SK-MEL-5 (cell line): ENCODE results near the gene DTX1. TPM values are rescaled to one million over a fixed set of nuclear protein-coding genes. Genes with fewer than 3 reads are reported as not detected.

Experiments
- DNase-seq: peaks from one replicate; pipeline ENCODE4 v3.0.0-alpha.2; 2016; ENCODE audit warnings: low read depth, low spot score
- in situ Hi-C: cut with HindIII; loops from 2 replicates; pipeline ENCODE4 v1.10.0; 2016; ENCODE audit warnings: low sequenced_read_pairs, high pct_unique_total_duplicates, low pct_unique_long_range_greater_than_20kb
- total RNA-seq: library from RNA; depleted of rRNA; stranded (reverse); fragments of >200 nt; shearing (Covaris generic); gene quantifications from 2 replicates; pipeline ENCODE4 v1.2.3, GENCODE V29; 2014

DTX1 gene
- total RNA-seq, 1 experiment from 2014 or later: 0.95 TPM

DNA sequence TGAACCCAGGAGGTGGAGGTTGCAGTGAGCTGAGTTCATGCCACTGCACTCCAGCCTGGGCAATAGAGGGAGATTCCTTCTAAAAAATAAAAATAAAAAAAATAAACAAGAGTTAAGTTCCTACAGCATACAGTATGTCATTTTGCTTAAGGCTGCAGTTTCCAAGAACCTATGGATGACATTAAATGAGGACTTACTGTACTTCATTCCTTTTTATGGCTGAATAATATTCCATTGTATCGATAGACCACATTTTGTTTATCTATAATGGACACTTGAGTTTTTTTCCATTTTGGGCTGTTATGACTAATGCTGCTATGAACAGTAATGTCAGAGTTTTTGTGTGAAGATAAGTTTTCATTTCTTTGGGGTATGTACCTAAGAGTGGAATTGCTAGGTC, 61.6 kb downstream of the DTX1 start:
- in situ Hi-C loops: no loop called here
- DNase-seq: no peak

DNA sequence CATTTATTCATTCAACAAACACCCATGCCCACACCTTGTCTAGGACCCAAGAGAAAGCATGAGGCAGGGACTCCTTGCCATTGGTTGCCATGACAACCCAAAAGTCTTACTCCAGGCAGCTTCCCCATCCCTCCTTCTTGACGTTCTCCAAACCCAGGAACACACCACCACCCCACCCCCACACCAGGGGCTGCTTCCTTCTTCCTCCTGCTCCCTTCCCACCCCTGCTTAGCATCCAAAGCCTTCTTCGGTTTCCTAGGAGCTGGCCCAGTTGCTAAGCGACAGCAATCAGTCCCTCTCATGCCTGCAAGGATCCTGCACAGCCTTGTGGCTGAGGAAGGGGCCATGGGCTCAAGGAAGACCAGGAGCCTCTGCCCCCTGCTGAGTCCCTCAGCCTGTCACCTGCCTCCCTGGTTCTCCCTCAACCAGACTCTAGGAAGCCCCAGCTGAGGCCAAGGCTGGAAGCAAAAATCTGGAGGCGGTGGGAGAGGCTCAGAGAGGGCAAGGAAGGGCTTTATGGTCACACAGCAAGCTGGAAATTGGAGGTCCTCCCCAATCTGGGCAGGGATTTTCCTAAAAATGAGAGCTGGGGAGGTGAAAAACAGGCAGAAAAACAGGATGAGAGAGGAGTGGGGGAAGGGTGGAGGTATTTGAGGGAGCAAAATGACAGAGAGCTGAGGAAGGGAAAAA, 63.6 kb downstream of the DTX1 start:
- in situ Hi-C loops: no loop called here
- no peak for DNase-seq

DNA sequence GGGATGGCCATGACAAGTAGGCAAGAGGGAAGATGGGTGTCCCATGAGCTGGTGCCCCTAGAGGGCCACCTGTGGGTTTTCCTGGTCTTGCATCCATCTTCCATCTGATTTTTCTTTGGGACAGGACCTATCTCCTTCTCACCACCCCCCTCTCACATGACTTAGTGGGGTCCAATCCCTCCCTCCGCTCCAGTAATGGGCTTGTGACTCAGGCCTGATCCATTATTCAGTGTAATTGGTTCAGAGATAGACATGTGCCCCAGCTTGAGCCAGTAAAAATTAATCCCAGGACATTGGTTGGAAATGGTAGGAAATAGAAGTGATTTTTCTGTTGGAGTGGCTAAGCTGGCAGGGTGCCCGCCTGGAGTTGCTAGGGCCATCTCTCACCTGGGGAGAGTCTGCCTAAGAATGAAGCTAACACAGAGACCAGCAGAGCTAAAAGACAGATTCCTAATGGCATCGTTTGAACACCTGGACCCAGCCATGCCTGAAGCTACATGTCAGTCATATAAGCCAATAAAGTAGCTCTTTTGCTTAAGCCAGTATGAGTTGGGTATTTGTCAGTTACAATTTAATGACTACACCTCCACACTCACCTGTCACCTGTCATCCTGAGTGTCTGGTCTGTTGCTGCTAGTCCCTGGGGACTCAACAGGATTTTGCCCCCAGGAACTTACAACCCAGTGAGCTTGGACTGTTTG, 64.3 kb downstream of the DTX1 start:
- in situ Hi-C loops: no loop called here
- DNase-seq: peak; percentile 67

DNA sequence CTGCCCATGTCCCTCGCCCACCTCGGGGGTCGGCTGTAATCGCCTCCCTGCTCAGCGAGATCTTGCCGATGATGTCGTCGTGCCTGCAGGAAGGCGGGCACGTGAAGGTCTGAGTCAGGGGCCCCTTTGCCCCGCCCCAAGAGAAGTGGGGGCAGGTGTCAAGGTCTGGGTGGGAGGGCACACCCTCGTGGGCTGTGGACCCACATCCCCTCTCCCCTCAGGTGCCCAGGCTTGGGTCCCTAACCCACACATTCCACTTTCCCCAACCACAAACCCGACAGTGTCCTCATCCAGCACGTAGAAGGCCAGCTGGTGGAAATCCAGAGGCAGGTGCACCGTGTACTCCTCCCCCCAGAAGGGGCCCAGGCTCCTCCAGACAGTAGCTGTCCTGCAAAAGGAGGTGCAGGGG, 71.3 kb downstream of the DTX1 start:
- DNase-seq: no peak
- in situ Hi-C loops: no loop called here

DNA sequence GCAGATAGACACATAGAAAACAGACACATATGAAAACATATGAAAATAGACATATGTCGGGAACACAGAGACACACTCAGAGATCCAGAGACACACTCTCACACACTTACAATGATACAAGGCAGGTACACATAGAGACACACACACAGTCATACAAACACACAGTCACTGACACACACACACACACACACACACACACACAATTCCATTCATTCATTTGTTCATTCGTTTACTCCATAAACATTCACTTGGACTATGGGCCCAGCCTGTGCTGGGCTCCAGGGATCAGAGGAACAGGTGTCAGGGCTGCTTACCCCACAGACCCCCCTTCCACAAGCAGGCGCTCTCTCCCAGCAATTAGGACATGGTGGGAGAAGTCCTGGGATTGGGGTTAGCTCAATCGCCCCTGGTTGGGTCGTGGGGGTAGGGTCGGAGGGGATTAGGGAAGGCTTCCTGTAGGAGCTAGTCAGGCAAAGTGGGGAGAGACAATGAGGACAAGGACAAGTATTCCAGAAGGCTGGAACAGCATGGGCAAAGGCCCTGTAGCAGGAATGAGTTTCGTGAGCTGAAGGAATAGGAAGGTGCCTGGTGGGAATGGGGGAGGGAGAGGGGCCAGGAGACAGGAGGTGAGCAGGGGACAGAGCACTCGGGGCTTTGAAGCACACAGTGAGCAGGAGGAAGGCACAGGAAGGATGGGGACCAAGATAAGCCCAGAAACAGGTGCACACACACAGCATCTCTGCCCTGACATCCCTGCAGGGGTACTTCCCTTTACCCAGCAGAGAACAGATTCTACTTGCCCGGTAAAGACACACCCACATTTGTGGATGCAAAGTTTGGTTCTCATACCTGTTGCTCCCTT, 72.5 kb downstream of the DTX1 start:
- DNase-seq: no peak
- in situ Hi-C loops: no loop called here

DNA sequence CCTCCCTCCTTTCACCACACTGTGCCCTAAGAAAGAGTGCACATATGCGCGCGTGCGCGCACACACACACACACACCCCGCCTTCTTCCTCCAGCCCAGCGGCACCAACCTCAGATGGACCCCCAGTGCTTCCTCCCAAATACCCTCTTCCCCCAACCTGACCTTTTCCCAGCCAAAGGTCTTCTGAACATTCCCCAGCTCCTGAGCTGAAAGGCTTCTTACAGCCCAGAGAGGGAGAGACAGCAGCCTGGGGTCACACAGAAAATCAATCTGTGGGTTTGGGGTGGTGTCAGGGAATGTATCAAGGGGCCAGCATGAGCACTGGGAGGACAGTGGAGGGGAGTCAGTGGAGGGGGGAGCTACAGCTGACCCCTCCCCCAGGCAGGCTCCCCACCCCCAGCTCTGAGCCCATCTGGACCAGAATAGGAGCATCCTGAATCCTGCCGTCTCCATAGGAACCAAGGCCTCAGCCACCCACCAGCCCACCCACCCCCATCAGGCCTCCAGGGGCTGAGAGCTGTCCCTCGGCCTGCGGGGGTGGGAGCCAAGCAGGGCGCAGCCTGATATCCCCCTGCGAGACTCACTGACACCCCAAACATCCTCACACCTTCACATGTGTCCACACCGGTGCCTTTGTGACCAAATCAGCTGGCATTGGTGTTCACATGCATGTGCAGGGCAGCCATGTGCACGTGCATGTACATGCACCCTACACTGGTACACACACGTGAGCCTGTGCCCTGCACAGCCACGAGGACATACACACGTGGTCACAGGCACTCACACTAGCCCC, 73.3 kb downstream of the DTX1 start:
- in situ Hi-C loops: no loop called here
- DNase-seq: no peak

DNA sequence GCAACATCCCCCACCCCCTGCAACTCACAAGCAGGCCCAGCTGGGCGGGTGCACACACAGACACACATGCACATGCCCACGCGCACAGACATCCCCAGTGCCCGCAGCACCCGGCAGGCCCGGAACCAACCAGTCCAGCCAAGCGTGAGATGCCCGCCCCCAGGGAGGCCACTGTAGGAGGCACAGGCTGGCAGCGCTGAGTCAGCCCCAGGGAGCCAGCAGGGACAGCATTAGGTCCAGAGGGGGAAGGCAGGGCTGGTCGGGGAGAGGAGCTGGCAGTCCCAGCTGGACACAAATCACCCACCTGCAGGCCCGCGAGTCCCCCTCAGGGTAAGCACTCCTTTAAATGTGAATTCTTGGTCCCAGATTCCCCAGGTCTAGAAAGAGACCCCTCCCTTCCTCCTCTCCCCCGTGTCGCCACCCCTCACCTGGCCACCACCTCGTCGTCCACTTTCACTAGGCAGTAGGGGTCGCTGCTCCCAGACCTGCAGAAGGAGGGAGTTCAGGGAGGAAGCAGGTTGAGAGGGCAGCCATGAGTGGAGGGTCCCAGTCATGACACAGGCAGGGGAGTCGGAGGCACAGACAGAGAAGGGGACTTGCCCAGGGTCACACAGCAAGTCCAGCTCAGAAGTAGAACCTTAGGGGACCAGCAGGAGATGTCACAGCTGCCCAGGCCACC, 74.1 kb downstream of the DTX1 start:
- in situ Hi-C loops: no loop called here
- DNase-seq: peak; percentile 43

DNA sequence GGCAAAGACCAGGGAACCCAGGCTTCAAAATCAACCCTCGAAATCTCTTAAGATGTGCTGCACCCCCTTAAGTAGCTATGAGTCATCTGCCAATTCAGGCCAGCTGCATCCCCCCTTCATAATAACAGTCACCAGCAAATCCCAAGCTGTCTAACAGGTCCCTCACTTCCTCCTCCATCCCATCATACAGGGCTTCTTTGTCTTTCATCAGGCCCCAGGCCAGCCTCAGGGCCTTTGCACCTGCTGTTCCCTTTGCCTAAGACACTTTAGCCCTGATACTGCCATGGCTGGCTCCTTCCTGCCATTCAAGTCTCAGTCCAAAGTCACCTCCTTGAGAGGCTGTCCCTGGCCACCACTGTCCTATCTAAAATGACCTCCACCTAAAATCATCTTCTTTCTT, 75.0 kb downstream of the DTX1 start:
- in situ Hi-C loops: no loop called here

DNA sequence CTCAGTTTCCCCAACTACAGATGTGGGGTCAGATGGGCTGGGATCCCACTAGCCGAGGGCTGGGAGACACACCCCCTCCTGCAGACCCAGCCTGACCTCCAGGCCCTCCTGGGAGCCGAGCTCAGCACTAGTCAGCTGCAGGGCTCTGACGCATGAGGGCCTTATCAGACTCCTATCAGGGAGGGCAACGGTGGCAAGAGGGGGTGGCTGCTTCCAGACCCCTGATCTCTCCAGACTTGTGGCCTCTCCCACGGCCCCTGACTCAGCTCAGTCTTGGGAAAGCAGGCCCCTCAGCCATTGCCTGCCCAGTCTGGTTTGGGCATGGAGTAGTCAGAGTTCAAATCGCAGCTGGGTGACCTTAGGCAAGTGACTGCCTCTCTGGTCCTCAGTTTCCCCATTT, 76.5 kb downstream of the DTX1 start:
- no peak for DNase-seq
- in situ Hi-C loops: no loop called here

More for the DNA sequence above, 75.0 kb downstream of the DTX1 start:
- no peak for DNase-seq

DNA sequence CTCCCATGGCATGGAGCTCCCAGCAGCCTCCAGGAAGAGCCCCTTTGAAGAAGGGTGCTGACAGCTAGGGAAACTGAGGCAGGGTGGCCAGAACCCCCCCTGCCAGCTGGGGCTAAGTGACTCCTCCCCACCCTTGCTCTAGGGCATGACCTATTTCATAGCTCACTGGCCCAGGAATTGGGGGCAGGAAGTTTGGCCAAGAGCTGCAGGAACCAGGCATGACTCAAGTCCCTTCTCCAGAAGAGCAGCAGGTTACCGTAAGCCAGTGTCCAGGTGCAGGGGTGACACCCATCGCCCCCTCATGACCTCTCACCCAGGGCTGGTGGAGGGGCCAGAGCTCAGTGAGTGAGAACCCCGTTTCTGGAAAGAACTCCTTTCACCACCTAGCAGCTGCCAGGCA, 77.1 kb downstream of the DTX1 start:
- in situ Hi-C loops: no loop called here
- DNase-seq: no peak

DNA sequence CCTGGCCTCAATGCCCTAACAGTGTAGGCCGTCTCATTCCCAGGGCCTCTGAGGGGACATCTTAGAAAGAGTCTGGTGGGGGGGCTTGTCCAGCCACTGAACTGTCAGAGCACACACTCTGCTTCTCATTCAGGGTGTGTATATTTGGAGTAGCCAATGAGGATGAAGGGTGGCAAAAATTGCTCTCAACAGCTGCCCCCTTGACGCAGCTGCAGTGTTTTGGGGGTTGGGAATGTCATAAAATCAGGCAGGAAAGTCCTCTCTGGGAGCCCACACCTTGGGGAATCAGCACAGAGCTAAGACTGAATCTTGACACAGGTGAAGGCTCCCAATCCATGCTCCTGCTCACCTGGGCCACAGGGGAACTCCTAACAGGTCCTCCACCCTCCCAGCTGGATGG, 77.5 kb downstream of the DTX1 start:
- no peak for DNase-seq
- in situ Hi-C loops: no loop called here

DNA sequence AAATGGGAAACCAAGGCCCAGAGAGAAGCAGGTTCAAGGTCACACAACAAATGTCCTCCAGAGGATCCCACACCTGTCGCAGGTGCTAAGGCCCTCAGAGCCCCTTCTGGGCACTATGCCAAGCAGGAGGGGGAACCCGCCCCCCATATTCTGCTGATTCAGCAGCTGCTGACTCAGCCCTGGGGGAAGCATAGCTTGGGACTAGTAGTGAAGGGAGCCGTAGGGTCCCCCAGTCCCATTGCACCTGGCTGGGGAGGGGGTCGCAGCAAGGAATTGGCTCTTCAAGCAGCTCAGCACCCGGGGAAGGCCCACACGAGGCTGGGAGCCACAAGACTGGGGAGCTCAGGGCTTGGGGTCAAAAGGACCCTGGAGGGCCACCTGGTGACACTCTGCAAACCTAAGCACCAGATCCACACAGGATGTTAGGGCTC, 78.0 kb downstream of the DTX1 start:
- in situ Hi-C loops: no loop called here
- DNase-seq: no peak

DNA sequence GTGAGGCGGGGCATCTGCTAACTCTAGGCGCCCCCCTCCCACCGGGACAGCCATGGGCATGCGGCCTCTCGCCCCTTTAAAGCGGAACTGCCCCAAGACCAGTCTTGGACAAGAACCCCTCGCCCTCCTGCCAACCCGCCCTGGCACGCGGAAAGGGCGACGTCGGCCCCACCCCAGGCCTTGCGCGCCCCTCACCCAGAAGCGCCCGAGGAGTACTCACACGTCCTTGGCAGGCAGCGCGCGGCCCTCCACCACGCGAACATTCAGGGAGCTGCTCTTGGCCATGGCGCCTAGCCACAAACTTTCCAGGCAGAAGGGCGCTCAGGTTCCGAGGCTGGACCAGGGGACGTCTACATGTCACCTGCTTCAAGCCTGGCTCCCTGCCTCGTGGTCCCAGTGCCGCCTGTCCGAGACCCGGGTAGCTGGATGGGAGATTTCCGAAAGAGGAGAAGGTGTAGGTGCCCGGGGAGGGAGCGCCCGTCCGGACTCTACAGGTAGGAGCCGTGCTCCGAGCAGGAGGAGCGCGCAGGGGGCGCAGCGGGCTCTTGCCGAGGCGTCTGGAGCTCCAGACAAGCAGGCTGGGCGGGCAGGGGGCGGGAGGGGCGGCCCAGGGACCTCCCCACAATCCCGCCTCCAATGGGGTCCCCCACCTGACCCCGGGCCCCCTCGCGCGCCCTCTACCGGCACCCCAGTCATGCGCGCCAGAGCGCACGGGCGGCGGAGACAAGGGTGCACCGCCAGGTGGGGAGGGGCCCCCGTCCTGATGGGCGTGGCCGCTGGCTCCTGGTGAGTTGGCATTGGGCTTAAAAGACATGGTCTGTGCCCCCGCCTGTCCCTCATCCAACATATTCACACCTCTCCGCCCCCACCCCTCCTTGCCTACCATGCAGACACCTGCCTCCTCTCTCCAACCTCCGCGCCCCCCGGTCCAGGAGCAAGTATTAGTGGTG, 78.9 kb downstream of the DTX1 start, which contains the start of gene RASAL1:
Gene RASAL1 (minus strand): TSS at position 584 of the 950 bp plus-strand sequence. CDS start 299 bp downstream, at position 285.
- in situ Hi-C loops: no loop called here
- peak; percentile 58 for DNase-seq

DNA sequence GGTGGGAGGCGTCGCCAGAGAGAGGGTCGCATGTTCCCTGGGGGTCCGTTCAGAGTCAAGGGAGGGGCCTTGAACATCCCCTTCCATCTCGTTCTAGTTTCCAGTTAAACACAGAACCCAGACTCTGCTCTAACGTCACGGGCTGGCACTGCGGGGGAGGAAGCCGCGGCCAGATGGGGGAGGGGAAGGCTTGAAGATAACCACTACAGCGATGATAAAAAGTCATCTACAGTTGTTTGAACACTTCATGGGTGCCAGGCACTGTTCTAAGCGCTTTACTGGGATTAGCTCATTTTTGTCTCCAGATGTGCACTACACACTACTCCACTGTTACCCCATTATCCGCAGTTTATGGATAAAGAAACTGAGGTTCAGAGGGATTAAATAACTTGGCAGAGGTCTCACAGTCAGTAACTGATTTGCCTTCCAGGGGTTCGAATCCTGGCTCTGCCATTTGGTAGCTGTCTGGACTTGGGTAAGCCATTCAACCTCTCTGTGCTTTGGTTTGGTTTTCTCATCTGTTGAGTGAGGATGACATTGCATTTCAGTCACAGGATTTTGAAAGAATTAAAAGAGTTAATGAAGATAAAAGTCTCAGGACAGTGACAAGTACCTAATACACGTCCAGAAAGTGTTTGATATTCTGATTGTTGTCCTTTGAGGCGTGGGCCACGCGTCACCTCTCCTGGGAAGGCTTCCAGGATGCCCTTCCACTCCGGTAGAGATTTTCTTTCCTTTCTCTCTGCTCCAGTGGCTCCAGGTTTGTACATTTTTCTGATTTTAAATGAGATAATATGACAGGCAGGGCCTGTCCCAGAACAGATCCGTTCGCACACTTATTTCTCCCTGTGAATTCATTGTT, 79.8 kb downstream of the DTX1 start:
- DNase-seq: no peak
- in situ Hi-C loops: no loop called here

DNA sequence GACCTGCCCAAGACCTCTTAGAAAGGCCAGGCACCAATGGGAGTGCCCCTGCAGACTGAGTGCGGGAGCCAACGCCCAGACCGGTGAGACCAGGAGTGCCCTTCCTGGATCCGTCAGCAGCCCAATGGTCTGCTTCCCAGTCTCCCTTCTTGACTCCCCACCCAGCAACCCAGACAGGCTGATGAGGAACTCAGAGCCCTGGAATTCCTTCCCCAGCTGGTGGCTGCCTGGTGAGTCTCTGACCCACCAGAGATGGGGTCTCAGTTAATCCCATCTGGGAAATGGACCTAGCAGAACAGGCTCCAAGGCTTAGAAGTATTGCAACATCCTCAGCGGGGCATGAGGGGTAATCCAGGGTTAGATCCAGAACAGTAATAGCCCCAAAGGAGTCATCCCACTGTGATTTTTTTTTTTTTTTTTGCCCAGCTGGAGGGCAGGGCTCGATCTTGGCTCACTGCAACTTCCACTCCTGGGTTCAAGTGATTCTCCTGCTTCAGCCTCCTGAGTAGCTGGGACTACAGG, 80.5 kb downstream of the DTX1 start:
- DNase-seq: no peak
- in situ Hi-C loops: no loop called here
